WI38 (cell line): Measurements from ENCODE around the gene SCN10A.
A peak's percentile ranks its signal among the peaks of the same experiment; 100 is the strongest.

Experiments
- H3K4me3 ChIP-seq: 2 replicates; pipeline ENCODE4 v1.5.1; 2011; ENCODE audit warnings: low read depth, mild to moderate bottlenecking, control low read depth, low read length
- TF ChIP-seq, protein P1 (sequence below): IDR thresholded peaks from 2 replicates; pipeline ENCODE4 v1.5.1; 2012; ENCODE audit warnings: low read depth, mild to moderate bottlenecking, control low read depth, low read length

The SCN10A gene

DNA sequence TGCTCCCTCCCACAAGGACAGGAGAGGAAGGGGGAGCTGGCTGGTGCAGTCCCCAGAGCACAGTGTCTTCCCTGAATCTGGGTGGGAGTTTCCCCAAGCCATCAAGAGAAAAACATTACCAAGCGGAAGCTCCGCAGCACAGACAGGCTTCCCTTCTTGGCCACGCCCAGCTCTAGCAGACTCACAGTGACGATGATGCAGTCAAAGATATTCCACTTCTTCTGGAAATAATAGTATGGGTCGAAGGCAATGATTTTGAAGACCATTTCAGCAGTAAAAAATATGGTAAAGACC is 76.7 kb downstream of the SCN10A start:
- H3K4me3 ChIP-seq = no peak overlapping the region
- TF ChIP-seq, protein P1, sequence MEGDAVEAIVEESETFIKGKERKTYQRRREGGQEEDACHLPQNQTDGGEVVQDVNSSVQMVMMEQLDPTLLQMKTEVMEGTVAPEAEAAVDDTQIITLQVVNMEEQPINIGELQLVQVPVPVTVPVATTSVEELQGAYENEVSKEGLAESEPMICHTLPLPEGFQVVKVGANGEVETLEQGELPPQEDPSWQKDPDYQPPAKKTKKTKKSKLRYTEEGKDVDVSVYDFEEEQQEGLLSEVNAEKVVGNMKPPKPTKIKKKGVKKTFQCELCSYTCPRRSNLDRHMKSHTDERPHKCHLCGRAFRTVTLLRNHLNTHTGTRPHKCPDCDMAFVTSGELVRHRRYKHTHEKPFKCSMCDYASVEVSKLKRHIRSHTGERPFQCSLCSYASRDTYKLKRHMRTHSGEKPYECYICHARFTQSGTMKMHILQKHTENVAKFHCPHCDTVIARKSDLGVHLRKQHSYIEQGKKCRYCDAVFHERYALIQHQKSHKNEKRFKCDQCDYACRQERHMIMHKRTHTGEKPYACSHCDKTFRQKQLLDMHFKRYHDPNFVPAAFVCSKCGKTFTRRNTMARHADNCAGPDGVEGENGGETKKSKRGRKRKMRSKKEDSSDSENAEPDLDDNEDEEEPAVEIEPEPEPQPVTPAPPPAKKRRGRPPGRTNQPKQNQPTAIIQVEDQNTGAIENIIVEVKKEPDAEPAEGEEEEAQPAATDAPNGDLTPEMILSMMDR = no peak

DNA sequence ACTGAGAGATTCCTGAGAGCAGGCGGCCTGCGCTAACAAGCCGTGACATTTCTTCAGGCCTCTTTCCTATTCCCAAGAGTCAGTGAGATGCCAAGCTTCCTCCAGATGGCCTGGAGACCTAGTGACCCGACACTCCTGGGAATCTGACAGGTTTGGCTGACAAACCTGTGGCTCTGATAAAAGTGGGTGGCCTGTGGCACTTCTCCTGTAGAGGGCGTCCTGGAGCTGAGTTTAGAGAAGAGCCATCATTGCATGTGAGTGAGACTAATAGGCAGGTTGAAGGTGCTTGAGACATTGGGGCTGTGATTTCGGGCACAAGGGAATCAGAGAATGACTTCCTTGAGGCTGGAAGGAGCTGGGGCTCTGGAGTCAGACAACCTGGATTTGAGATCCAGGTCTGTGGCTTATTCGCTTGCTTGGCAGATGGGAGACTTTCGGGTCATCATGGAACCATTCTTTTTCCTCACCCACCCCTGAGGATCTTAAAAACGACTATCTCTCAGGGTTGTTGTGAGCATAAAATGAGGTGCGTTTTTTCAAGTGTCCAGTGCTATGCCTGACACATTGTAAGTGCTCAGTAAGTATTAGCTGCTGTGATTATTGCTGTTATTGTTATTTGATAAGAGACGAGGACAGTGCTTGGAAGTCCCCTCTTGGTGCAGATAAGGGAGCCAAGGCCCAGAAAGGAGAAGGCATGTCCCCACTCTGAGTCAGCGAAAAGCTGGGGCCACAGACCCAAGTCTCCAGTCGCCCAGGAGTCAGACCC is 77.2 kb downstream of the SCN10A start:
- H3K4me3 ChIP-seq = no peak overlapping the region
- TF ChIP-seq, protein P1 = peak; percentile 87

DNA sequence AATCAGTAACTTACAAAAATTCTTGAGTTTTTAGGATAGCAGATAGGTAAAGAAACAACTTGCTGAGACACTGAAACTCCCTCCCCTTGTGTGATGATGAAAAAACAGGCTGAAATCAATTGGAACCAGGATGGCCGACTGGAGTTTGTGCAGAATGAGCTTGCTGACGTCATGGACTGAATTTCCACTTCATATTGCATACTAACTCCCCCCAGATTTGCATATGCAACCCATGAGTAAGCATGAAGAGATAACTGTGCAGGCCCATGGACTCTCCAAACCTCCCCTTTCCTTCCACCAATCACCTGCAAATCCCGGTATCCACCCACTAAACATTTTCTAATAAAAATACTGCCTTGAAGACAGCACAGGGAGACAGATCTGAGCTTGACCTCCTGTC is 84.5 kb downstream of the SCN10A start:
- H3K4me3 ChIP-seq = no peak overlapping the region
- TF ChIP-seq, protein P1 = no peak

DNA sequence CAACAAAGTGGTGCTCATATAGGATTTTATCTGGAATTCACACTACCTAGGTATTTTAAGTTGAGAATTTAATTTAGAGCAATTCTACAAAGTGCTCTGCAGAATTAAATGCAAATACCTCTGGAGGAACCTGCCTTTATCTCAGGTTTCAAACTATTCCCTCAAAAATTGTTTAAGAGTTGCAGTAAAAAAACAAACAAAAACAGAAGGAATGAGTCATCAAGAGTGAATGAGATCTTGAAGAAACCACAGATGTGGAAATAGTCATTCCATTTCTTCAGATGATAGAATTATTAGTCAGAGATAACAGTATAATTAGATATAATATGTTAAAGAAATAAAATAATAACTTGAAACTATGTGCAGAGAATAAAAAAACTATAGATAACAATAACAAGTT is 85.7 kb downstream of the SCN10A start:
- TF ChIP-seq, protein P1 = no peak
- H3K4me3 ChIP-seq = no peak overlapping the region

DNA sequence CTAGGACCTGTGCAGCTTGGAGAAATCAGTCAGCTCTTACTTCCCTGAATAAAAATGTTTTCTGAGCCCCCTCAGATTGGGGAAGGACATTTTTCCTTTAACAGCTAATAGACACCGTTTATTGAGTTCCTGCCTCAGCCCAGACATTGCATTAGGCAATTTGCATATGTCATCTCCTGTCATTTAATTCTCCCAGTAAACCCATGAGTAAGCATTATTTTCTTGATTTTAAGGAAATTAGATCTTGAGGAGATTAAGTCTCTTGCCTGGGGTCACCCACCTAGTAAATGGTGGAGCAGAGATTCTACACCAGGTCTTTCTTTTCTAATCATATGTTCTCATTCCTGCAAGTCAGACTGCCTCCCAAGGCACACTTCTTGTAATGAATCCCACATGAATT is 88.0 kb downstream of the SCN10A start:
- TF ChIP-seq, protein P1 = no peak

DNA sequence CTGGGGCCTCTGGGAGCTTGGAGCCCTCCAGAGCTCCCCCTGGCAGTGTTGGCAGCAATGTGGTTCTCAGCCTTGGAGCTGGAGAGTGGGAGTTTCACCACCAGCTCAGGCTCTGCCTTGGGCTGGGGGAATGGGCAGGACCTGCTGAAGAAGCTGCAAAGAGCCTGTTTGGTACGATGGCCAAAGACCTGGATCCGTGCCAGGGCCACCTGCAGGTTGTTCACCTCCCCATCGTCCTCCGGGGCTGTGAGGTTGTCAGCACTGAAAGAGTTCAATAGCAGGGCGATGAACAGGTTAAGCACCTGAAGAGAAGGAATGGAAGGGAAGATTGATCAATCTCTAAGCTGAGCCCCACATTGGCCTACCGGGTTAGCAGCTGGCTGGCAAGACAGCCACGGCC is 89.3 kb downstream of the SCN10A start:
- TF ChIP-seq, protein P1 = no peak
- no peak overlapping the region for H3K4me3 ChIP-seq

More for the DNA sequence above, 88.0 kb downstream of the SCN10A start:
- H3K4me3 ChIP-seq = no peak overlapping the region

DNA sequence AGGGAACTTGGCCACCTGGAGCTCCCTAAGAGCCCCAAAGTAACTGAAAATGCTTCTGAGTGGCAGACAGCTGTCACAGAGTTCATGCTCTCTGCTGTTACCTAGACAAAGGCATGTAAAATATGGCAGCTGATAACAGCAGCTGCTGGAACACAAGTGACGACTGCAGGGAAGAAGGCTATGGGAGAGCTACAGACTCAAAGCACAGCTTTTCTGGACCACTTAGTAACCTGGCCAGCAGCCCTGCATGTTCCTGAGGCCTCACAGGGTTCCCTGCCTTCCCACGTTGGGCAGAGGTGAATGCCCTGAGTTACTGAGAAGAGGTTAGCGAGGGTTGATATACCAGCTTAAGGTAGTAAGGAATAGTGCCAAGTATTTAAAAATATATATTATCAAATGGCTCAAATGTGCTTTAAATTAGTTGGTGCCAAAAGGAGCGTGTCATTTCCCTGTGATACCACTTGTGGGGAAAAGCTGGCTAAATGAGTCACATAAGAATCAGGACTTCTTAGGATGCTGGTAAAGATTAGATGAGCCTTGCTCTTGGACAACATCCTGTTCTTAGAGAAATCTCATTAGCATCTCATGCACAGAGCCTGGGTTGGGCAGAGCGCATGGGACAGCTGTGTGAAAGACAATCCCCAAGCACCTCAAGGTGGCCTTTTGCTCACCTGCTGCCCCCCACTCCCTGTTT is 90.1 kb downstream of the SCN10A start:
- H3K4me3 ChIP-seq = no peak overlapping the region
- TF ChIP-seq, protein P1 = no peak
